ENCODE measurements around the gene POLN.
"Not testable (repeated sequence)": the region's sequence is repeated elsewhere in the genome, so short reads cannot be mapped to it uniquely, and the experiment has no call there.

The POLN gene

GRCh38 chr4:2251073-2251794, 9.3 kb upstream of the POLN start:
- DNase-seq = no peak

- no peak for DNase-seq
Measured at GRCh38 chr4:2250357-2251072, 8.6 kb upstream of the POLN start.

GRCh38 chr4:2249526-2250356, 7.8 kb upstream of the POLN start:
- DNase-seq = no peak

- DNase-seq = no peak
Measured at GRCh38 chr4:2248821-2249261, 6.9 kb upstream of the POLN start.

GRCh38 chr4:2248044-2248780, 6.3 kb upstream of the POLN start:
- no peak for DNase-seq

GRCh38 chr4:2247128-2248043, 5.5 kb upstream of the POLN start:
- no peak for DNase-seq

GRCh38 chr4:2246384-2247127, 4.6 kb upstream of the POLN start:
- no peak for DNase-seq

GRCh38 chr4:2245787-2246275, 3.9 kb upstream of the POLN start:
- no peak for DNase-seq

GRCh38 chr4:2245057-2245786, 3.3 kb upstream of the POLN start:
- DNase-seq = no peak

- DNase-seq = peak in 3 of 14 donors; percentile 46 to 51 (median 46)
Measured at GRCh38 chr4:2243681-2244380, 1.9 kb upstream of the POLN start.

- no peak for DNase-seq
Measured at GRCh38 chr4:2241003-2241402, 918 bp downstream of the POLN start.

- no peak for DNase-seq
Measured at GRCh38 chr4:2236944-2237666, 4.8 kb downstream of the POLN start.

- no peak for DNase-seq
Measured at GRCh38 chr4:2231082-2231481, 10.8 kb downstream of the POLN start.

GRCh38 chr4:2226261-2226660, 15.7 kb downstream of the POLN start:
- DNase-seq = no peak

GRCh38 chr4:2222838-2223237, 19.1 kb downstream of the POLN start:
- no peak for DNase-seq

- not testable (repeated sequence) for DNase-seq
Measured at GRCh38 chr4:2221378-2221777, 20.5 kb downstream of the POLN start.

- peak in 11 of 14 donors; percentile 5 to 76 (median 43) for DNase-seq
Measured at GRCh38 chr4:2220016-2220630, 21.8 kb downstream of the POLN start.

Data from C1 segment of cervical spinal cord (tissue), 14 donors.